HepG2 (cell line): ENCODE measurements around the gene USF2. TPM values are rescaled to one million over a fixed set of nuclear protein-coding genes. Genes with fewer than 3 reads are reported as not detected.

Source experiments
- ERF ChIP-seq: IDR thresholded peaks from 2 replicates; pipeline ENCODE4 v1.6.1; 2018; ENCODE audit warnings: missing biosample characterization, missing genetic modification reagents
- HNF1A ChIP-seq, 2 experiments: sonication (generic) in 1 of 2; formaldehyde crosslinking in 1 of 2; IDR thresholded peaks; 2 replicates each; pipeline versions ENCODE4 v1.4.0 to v1.6.1; 2016 to 2020; ENCODE audit warnings: borderline replicate concordance in 1 of 2, low read depth in 1 of 2, mild to moderate bottlenecking in 1 of 2, missing genetic modification reagents in 1 of 2
- HNF1B ChIP-seq: sonication (generic); formaldehyde crosslinking; IDR thresholded peaks from 2 replicates; pipeline ENCODE4 v1.5.1; 2020; ENCODE audit warnings: mild to moderate bottlenecking, moderate library complexity, missing genetic modification reagents
- HNRNPH1 ChIP-seq: fragments of 200-400 bp; formaldehyde crosslinking; optimal IDR thresholded peaks from 2 replicates; pipeline ENCODE3; 2017; ENCODE audit warnings: mild to moderate bottlenecking, low read depth, low read length
- JUN ChIP-seq: sonication (generic); formaldehyde crosslinking; IDR thresholded peaks from 2 replicates; pipeline ENCODE4 v1.4.0; 2020; ENCODE audit warnings: mild to moderate bottlenecking, missing genetic modification reagents
- JUNB ChIP-seq: sonication (generic); formaldehyde crosslinking; IDR thresholded peaks from 2 replicates; pipeline ENCODE4 v1.8.0; 2022; ENCODE audit warnings: missing genetic modification reagents, mild to moderate bottlenecking, borderline replicate concordance
- NONO ChIP-seq, 2 experiments: fragments of 450-650 bp in 1 of 2; sonication (generic) in 1 of 2; formaldehyde crosslinking in 1 of 2; IDR thresholded peaks in 1 of 2; conservative IDR thresholded peaks in 1 of 2; 2 replicates each; pipeline versions ENCODE4 v1.6.1 to v1.8.0; 2017 to 2022; ENCODE audit warnings: mild to moderate bottlenecking in 1 of 2, missing genetic modification reagents in 1 of 2, moderate library complexity in 1 of 2
- RFXANK ChIP-seq: IDR thresholded peaks from 2 replicates; pipeline ENCODE4 v1.6.1; 2016
- ZBTB7B ChIP-seq: sonication (generic); formaldehyde crosslinking; IDR thresholded peaks from 2 replicates; pipeline ENCODE4 v1.4.0; 2020; ENCODE audit warnings: missing genetic modification reagents
- ZEB1 ChIP-seq: IDR thresholded peaks from 2 replicates; pipeline ENCODE4 v1.6.1; 2012; ENCODE audit warnings: mild to moderate bottlenecking, low read depth, inconsistent platforms; ENCODE audit not compliant: insufficient replicate concordance
- ZKSCAN5 ChIP-seq: sonication (generic); formaldehyde crosslinking; IDR thresholded peaks from 2 replicates; pipeline ENCODE4 v1.5.1; 2020; ENCODE audit warnings: mild to moderate bottlenecking, missing genetic modification reagents
- ZNF7 ChIP-seq: IDR thresholded peaks from 2 replicates; pipeline ENCODE4 v1.6.1; 2016; ENCODE audit warnings: missing biosample characterization, missing genetic modification reagents
- ZSCAN9 ChIP-seq: IDR thresholded peaks from 2 replicates; pipeline ENCODE4 v1.6.1; 2016; ENCODE audit warnings: borderline replicate concordance
- polyA plus RNA-seq, 8 experiments: library from polyadenylated mRNA; depleted of rRNA in 3 of 8; stranded (reverse) in 7 of 8; unstranded in 1 of 8; fragments of >200 nt; fragmentation: Illumina TruSeq in 4 of 8; extraction: Trizol in 4 of 8; gene quantifications; 2 replicates each; pipeline versions ENCODE4 v1.2.1 to v1.2.3, GENCODE V29; 2011 to 2016; ENCODE audit warnings: low read depth in 4 of 8, missing spikeins in 1 of 8, mixed read lengths in 1 of 8; ENCODE audit not compliant: insufficient read depth in 1 of 8
- total RNA-seq, 5 experiments: library from RNA; depleted of rRNA; stranded (reverse); fragments of >200 nt; fragmentation: Illumina TruSeq; extraction: Trizol; gene quantifications; 2 replicates each; pipeline ENCODE4 v1.2.3, GENCODE V29; 2016; ENCODE audit warnings: low read depth in 1 of 5
- TF ChIP-seq, protein P1 (sequence below): sonication (generic); formaldehyde crosslinking; IDR thresholded peaks from 2 replicates; pipeline ENCODE4 v1.5.0; 2020; ENCODE audit warnings: mild to moderate bottlenecking, missing genetic modification reagents, borderline replicate concordance
- TF ChIP-seq, protein P2 (sequence below): sonication (generic); formaldehyde crosslinking; IDR thresholded peaks from 2 replicates; pipeline ENCODE4 v1.5.0; 2020; ENCODE audit warnings: mild to moderate bottlenecking, missing genetic modification reagents, borderline replicate concordance

USF2 gene
- total and polyA plus RNA-seq, 2 of the 13 experiments (the other 11 are each of a cell fraction or from before 2014, with no cell fraction given), result 54.9 to 106 TPM

- TF ChIP-seq, protein P1, sequence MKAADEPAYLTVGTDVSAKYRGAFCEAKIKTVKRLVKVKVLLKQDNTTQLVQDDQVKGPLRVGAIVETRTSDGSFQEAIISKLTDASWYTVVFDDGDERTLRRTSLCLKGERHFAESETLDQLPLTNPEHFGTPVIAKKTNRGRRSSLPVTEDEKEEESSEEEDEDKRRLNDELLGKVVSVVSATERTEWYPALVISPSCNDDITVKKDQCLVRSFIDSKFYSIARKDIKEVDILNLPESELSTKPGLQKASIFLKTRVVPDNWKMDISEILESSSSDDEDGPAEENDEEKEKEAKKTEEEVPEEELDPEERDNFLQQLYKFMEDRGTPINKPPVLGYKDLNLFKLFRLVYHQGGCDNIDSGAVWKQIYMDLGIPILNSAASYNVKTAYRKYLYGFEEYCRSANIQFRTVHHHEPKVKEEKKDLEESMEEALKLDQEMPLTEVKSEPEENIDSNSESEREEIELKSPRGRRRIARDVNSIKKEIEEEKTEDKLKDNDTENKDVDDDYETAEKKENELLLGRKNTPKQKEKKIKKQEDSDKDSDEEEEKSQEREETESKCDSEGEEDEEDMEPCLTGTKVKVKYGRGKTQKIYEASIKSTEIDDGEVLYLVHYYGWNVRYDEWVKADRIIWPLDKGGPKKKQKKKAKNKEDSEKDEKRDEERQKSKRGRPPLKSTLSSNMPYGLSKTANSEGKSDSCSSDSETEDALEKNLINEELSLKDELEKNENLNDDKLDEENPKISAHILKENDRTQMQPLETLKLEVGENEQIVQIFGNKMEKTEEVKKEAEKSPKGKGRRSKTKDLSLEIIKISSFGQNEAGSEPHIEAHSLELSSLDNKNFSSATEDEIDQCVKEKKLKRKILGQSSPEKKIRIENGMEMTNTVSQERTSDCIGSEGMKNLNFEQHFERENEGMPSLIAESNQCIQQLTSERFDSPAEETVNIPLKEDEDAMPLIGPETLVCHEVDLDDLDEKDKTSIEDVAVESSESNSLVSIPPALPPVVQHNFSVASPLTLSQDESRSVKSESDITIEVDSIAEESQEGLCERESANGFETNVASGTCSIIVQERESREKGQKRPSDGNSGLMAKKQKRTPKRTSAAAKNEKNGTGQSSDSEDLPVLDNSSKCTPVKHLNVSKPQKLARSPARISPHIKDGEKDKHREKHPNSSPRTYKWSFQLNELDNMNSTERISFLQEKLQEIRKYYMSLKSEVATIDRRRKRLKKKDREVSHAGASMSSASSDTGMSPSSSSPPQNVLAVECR (CRISPR knock-in tag), result peak; percentile 37; the same call in 1 of the 2 replicates
- TF ChIP-seq ZBTB7B (CRISPR knock-in tag), result no peak
- TF ChIP-seq, protein P2, sequence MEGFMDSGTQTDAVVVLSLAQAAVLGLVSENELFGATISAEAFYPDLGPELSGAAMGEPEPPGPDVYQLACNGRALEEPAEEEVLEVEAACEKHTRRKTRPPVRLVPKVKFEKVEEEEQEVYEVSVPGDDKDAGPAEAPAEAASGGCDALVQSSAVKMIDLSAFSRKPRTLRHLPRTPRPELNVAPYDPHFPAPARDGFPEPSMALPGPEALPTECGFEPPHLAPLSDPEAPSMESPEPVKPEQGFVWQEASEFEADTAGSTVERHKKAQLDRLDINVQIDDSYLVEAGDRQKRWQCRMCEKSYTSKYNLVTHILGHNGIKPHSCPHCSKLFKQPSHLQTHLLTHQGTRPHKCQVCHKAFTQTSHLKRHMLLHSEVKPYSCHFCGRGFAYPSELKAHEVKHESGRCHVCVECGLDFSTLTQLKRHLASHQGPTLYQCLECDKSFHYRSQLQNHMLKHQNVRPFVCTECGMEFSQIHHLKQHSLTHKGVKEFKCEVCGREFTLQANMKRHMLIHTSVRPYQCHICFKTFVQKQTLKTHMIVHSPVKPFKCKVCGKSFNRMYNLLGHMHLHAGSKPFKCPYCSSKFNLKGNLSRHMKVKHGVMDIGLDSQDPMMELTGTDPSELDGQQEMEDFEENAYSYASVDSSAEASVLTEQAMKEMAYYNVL (CRISPR knock-in tag), result no peak
- TF ChIP-seq JUNB (CRISPR knock-in tag), result no peak
- no peak for TF ChIP-seq RFXANK (CRISPR knock-in tag)
- 0 out of 2 replicates have a peak, but pooled peaks have one; percentile 1 for TF ChIP-seq HNF1B
- TF ChIP-seq HNF1A (IDR thresholded peaks at IDR 0.05; ENCODE audit: low read depth), result no peak
- TF ChIP-seq HNF1A (CRISPR knock-in tag; IDR thresholded peaks at IDR 0.05; ENCODE audit: borderline replicate concordance), result no peak
- TF ChIP-seq HNRNPH1, result no peak
- TF ChIP-seq NONO (IDR thresholded peaks at IDR 0.05), result no peak
- 0 out of 2 replicates have a peak, but pooled peaks have one; percentile 16 for TF ChIP-seq NONO (CRISPR knock-in tag; conservative IDR thresholded peaks at IDR 0.05)
- TF ChIP-seq ERF (CRISPR knock-in tag), result 0 out of 2 replicates have a peak, but pooled peaks have one; percentile 56
- TF ChIP-seq ZKSCAN5 (CRISPR knock-in tag), result no peak
- no peak for TF ChIP-seq ZEB1
- no peak for TF ChIP-seq ZSCAN9
- no peak for TF ChIP-seq ZNF7 (CRISPR knock-in tag)
- no peak for TF ChIP-seq JUN
Observed at GRCh38 chr19:35267818-35268535, 785 bp upstream of the USF2 start (continued).
